ENCODE measurements around the gene GRPEL2. TPM values are rescaled to one million over a fixed set of nuclear protein-coding genes. Genes with fewer than 3 reads are reported as not detected.

Gene GRPEL2
- polyA plus RNA-seq, 3 donors, result 1.9 to 2.7 (median 2.0) TPM

DNA sequence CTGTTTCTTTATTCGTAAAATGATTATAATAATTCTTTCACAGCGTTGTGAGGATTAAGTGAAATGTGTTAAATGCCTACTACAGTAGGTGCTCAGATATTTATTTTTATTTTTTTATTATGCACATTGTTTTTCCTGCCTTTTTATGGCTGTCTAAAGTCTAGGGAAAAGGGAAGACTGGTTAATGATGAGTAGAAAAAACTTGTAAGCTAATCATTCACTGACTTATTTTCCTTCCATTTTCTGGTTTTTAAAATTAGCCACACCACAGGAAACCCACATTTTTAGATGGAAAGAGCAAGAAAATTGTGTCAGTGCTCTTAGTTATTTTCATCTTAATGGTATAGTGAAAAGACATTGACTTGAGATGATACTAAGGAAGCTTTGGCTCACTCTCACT lies 8.6 kb downstream of the GRPEL2 start:
- peaks cover 60 to 63% of the 10 kb centered on the region in 2 donors for H3K36me3 Mint-ChIP-seq
- Histone ChIP-seq H3K9me3 (replicated peaks in 1 of 2; ENCODE audit: control insufficient read depth in 1 of 2, insufficient read depth in 1 of 2, low read length in 2 of 2) (no peaks in the 10 kb centered on the region), H4K20me1 (ENCODE audit: insufficient read depth, low read length) (peaks cover 2% of the 10 kb centered on the region), H2AFZ (ENCODE audit: insufficient read depth, low read depth, low read length, poor library complexity, severe bottlenecking) (no peak overlapping the region), H3K4me2 (replicated peaks; ENCODE audit: extremely low read depth, low read length, poor library complexity, severe bottlenecking) (no peak overlapping the region), H3K9ac (ENCODE audit: insufficient read depth, low read length, poor library complexity, severe bottlenecking) (no peak overlapping the region), H3K36me3 (replicated peaks in 1 of 2; ENCODE audit: control insufficient read depth in 1 of 2, insufficient read depth in 2 of 2, low read length in 2 of 2) (peaks cover 54 to 69% of the 10 kb centered on the region in 2 donors), H3K4me3 (replicated peaks in 1 of 3; ENCODE audit: low read depth in 2 of 3, low read length in 3 of 3) (no peak overlapping the region), H3K79me2 (ENCODE audit: insufficient read depth, low read length) (peaks cover 27% of the 10 kb centered on the region), H3K27ac (ENCODE audit: low read depth in 1 of 2, low read length in 2 of 2) (no peak overlapping the region), H3K27me3 (ENCODE audit: control insufficient read depth in 2 of 2, insufficient read depth in 2 of 2, low read length in 2 of 2) (no peaks in the 10 kb centered on the region), H3K4me1 (ENCODE audit: control insufficient read depth in 1 of 2, insufficient read depth in 2 of 2, low read length in 2 of 2) (peaks cover 14 to 18% of the 10 kb centered on the region in 2 donors)
- intact Hi-C loops (cut with micrococcal nuclease), result no loop called here
- H3K27ac Mint-ChIP-seq, result no peak overlapping the region
- H3K9me3 Mint-ChIP-seq, result no peaks in the 10 kb centered on the region
- TF ChIP-seq, protein P1, sequence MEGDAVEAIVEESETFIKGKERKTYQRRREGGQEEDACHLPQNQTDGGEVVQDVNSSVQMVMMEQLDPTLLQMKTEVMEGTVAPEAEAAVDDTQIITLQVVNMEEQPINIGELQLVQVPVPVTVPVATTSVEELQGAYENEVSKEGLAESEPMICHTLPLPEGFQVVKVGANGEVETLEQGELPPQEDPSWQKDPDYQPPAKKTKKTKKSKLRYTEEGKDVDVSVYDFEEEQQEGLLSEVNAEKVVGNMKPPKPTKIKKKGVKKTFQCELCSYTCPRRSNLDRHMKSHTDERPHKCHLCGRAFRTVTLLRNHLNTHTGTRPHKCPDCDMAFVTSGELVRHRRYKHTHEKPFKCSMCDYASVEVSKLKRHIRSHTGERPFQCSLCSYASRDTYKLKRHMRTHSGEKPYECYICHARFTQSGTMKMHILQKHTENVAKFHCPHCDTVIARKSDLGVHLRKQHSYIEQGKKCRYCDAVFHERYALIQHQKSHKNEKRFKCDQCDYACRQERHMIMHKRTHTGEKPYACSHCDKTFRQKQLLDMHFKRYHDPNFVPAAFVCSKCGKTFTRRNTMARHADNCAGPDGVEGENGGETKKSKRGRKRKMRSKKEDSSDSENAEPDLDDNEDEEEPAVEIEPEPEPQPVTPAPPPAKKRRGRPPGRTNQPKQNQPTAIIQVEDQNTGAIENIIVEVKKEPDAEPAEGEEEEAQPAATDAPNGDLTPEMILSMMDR (IDR thresholded peaks at IDR 0.05), result no peak
- peaks cover 15% of the 10 kb centered on the region for H3K4me1 Mint-ChIP-seq
- whole genome bisulfite sequencing (ENCODE audit: insufficient coverage), result no CpG with 5 or more reads among the region's 2 CpGs
- DNase-seq, result no peak
- H3K27me3 Mint-ChIP-seq (ENCODE audit: low read depth in 3 of 3), result no peaks in the 10 kb centered on the region
- H3K4me3 Mint-ChIP-seq, result no peak overlapping the region

DNA sequence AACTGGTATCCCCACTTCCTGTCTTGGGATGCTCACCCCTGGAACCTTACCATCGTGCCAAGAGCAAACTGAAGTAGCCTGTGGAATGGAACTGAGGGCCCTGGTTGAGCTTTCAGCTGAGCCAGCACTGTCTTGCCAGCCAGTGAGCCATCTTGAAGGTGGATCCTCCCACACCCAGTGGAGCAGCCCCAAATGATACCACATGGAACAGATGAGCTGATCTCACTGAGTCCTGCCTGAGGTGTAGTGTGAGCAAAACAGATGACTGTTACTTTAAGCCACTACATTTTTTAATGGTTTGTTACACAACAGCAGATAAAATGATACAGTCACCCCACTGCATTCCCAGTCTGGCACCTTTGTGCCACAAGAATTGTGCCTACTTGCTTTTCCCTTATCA lies 10.4 kb downstream of the GRPEL2 start:
- Mint-ChIP-seq H3K27ac (no peak overlapping the region), H3K36me3 (peaks cover 44 to 45% of the 10 kb centered on the region in 2 donors), H3K9me3 (no peaks in the 10 kb centered on the region), H3K4me1 (peaks cover 33% of the 10 kb centered on the region), H3K4me3 (no peak overlapping the region), H3K27me3 (ENCODE audit: low read depth in 3 of 3) (no peaks in the 10 kb centered on the region)
- 100% methylated on average over 1 of the region's 1 CpG for WGBS (ENCODE audit: insufficient coverage)
- H3K79me2 ChIP-seq (ENCODE audit: insufficient read depth, low read length), result peaks cover 21% of the 10 kb centered on the region
- peaks cover 32 to 36% of the 10 kb centered on the region in 2 donors for H3K4me1 ChIP-seq (ENCODE audit: control insufficient read depth in 1 of 2, insufficient read depth in 2 of 2, low read length in 2 of 2)
- no peak overlapping the region for H2AFZ ChIP-seq (ENCODE audit: insufficient read depth, low read depth, low read length, poor library complexity, severe bottlenecking)
- H3K27me3 ChIP-seq (ENCODE audit: control insufficient read depth in 2 of 2, insufficient read depth in 2 of 2, low read length in 2 of 2), result no peaks in the 10 kb centered on the region
- no peak overlapping the region for H3K4me2 ChIP-seq (replicated peaks; ENCODE audit: extremely low read depth, low read length, poor library complexity, severe bottlenecking)
- intact Hi-C loops (cut with micrococcal nuclease), result no loop called here
- peaks cover 6% of the 10 kb centered on the region for H4K20me1 ChIP-seq (ENCODE audit: insufficient read depth, low read length)
- H3K9ac ChIP-seq (ENCODE audit: insufficient read depth, low read length, poor library complexity, severe bottlenecking), result no peak overlapping the region
- H3K9me3 ChIP-seq (replicated peaks in 1 of 2; ENCODE audit: control insufficient read depth in 1 of 2, insufficient read depth in 1 of 2, low read length in 2 of 2), result no peaks in the 10 kb centered on the region
- no peak overlapping the region for H3K27ac ChIP-seq (ENCODE audit: low read depth in 1 of 2, low read length in 2 of 2)
- no peak for DNase-seq
- TF ChIP-seq, protein P1 (IDR thresholded peaks at IDR 0.05), result no peak
- no peak overlapping the region for H3K4me3 ChIP-seq (replicated peaks in 1 of 3; ENCODE audit: low read depth in 2 of 3, low read length in 3 of 3)
- H3K36me3 ChIP-seq (replicated peaks in 1 of 2; ENCODE audit: control insufficient read depth in 1 of 2, insufficient read depth in 2 of 2, low read length in 2 of 2), result peaks cover 36 to 51% of the 10 kb centered on the region in 2 donors
